Kidney (tissue), 14 donors: Measurements from ENCODE around the gene PLG. TPM values are rescaled to one million over a fixed set of nuclear protein-coding genes. Genes with fewer than 3 reads are reported as not detected.

Experiments
- DNase-seq, 5 donors: peaks; one replicate each; pipeline ENCODE4 v3.0.0-alpha.2; 2013 to 2020
- FAIRE-seq: peaks from 2 replicates; lab custom pipeline; 2012; peaks lifted over from hg19 to GRCh38; lab: Jason Lieb, UNC
- H3K27ac ChIP-seq, 2 donors: one replicate each; pipeline ENCODE4 v1.7.0; 2013; ENCODE audit warnings: low read depth in 2 of 2, low read length in 2 of 2, inconsistent platforms in 1 of 2
- H3K27me3 ChIP-seq: one replicate; pipeline ENCODE4 v1.7.1; 2013; ENCODE audit warnings: low read length, inconsistent platforms; ENCODE audit not compliant: control insufficient read depth, insufficient read depth
- H3K36me3 ChIP-seq, 3 donors: one replicate each; pipeline versions ENCODE4 v1.7.0 to v1.7.1; 2013; ENCODE audit warnings: low read length in 3 of 3, control low read depth in 1 of 3, inconsistent platforms in 1 of 3; ENCODE audit not compliant: insufficient read depth in 3 of 3, control insufficient read depth in 2 of 3
- H3K4me1 ChIP-seq, 3 donors: one replicate each; pipeline versions ENCODE4 v1.7.0 to v1.7.1; 2013; ENCODE audit warnings: low read length in 3 of 3, inconsistent platforms in 1 of 3, low read depth in 1 of 3; ENCODE audit not compliant: control insufficient read depth in 2 of 3, insufficient read depth in 2 of 3
- H3K4me3 ChIP-seq, 3 donors: one replicate each; pipeline versions ENCODE4 v1.7.0 to v1.8.1; 2013; ENCODE audit warnings: low read length in 3 of 3, control low read depth in 1 of 3, inconsistent platforms in 1 of 3
- H3K9ac ChIP-seq, 3 donors: one replicate each; pipeline versions ENCODE4 v1.7.0 to v1.7.1; 2013; ENCODE audit warnings: low read length in 3 of 3, control low read depth in 1 of 3, inconsistent platforms in 1 of 3
- H3K9me3 ChIP-seq, 3 donors: one replicate each; pipeline versions ENCODE4 v1.7.0 to v1.7.1; 2013; ENCODE audit warnings: low read length in 3 of 3, control low read depth in 1 of 3, inconsistent platforms in 1 of 3; ENCODE audit not compliant: control insufficient read depth in 2 of 3, insufficient read depth in 1 of 3
- CTCF ChIP-seq: IDR thresholded peaks from 3 replicates; pipeline ENCODE4 v1.5.1; 2012; ENCODE audit warnings: mild to moderate bottlenecking, moderate library complexity, borderline replicate concordance; ENCODE audit not compliant: insufficient read depth; ENCODE audit errors: extremely low read depth
- intact Hi-C: fragments of 100-400 bp; cut with DNase I; formaldehyde crosslinking; loops from one replicate; pipeline ENCODE4 v1.11.1; 2022
- polyA plus RNA-seq: library from polyadenylated mRNA; stranded (reverse); fragments of 350-450 nt; fragmentation: Illumina TruSeq; extraction: RNeasy Lipid Tissue Mini Kit (QIAGEN cat#74804); gene quantifications from one replicate; pipeline ENCODE4 v1.2.3, GENCODE V29; 2014; ENCODE audit warnings: low read depth, low replicate concordance; ENCODE audit not compliant: insufficient read depth
- total RNA-seq: library from RNA; stranded (reverse); fragmentation: NEBNext Ultra II Directional; extraction: Animal tissue kit (Norgen Biotek cat#: 25700); gene quantifications from one replicate; pipeline ENCODE4 v1.2.1, GENCODE V29; 2021
- donor health status: control.
- donor health status: control.
- donor health status: control.
- donor health status: control.
- donor health status: control.
- donor health status: DM: yes; HTN: yes; CAD: no.
- donor health status: Normal renal cell carcinoma (clear cell type).

PLG gene
- total and polyA plus RNA-seq, 2 donors from 2014 or later, result 2.4 to 211 TPM

GRCh38 chr6:160791459-160791858, 89.4 kb downstream of the PLG start:
- no peaks in the 10 kb centered on the region for H3K4me1 ChIP-seq
- H3K4me3 ChIP-seq, result no peak overlapping the region
- no peaks in the 10 kb centered on the region for H3K9me3 ChIP-seq
- DNase-seq, result no peak
- no peak for TF ChIP-seq CTCF
- H3K27ac ChIP-seq, result no peak overlapping the region
- no peak overlapping the region for H3K9ac ChIP-seq
- no peaks in the 10 kb centered on the region for H3K36me3 ChIP-seq
- H3K27me3 ChIP-seq, result no peaks in the 10 kb centered on the region
- intact Hi-C loops, result no loop called here
- no peak for FAIRE-seq

GRCh38 chr6:160791981-160792418, 90.0 kb downstream of the PLG start:
- intact Hi-C loops, result no loop called here
- no peaks in the 10 kb centered on the region for H3K27me3 ChIP-seq
- no peak for DNase-seq
- no peak for FAIRE-seq
- H3K9ac ChIP-seq, result no peak overlapping the region
- no peaks in the 10 kb centered on the region for H3K4me1 ChIP-seq
- H3K27ac ChIP-seq, result no peak overlapping the region
- H3K4me3 ChIP-seq, result no peak overlapping the region
- no peaks in the 10 kb centered on the region for H3K36me3 ChIP-seq
- H3K9me3 ChIP-seq, result no peaks in the 10 kb centered on the region
- TF ChIP-seq CTCF, result no peak

GRCh38 chr6:160792708-160793107, 90.7 kb downstream of the PLG start:
- no peak for TF ChIP-seq CTCF
- FAIRE-seq, result no peak
- no peak overlapping the region for H3K27ac ChIP-seq

GRCh38 chr6:160793652-160794051, 91.6 kb downstream of the PLG start:
- H3K4me1 ChIP-seq, result no peaks in the 10 kb centered on the region
- H3K4me3 ChIP-seq, result no peak overlapping the region
- H3K27me3 ChIP-seq, result no peaks in the 10 kb centered on the region
- intact Hi-C loops, result no loop called here
- no peak overlapping the region for H3K9ac ChIP-seq
- peaks cover 0 to 5% (median under 1%) of the 10 kb centered on the region in 3 donors for H3K9me3 ChIP-seq
- no peak for DNase-seq
- no peak overlapping the region for H3K27ac ChIP-seq
- no peaks in the 10 kb centered on the region for H3K36me3 ChIP-seq
- FAIRE-seq, result no peak
- no peak for TF ChIP-seq CTCF

More at GRCh38 chr6:160792708-160793107, 90.7 kb downstream of the PLG start:
- peaks cover 0 to 1% (median 0%) of the 10 kb centered on the region in 3 donors for H3K9me3 ChIP-seq
- DNase-seq, result peak in 2 of 5 donors; percentile 9 to 36
- no peak overlapping the region for H3K9ac ChIP-seq
- H3K4me3 ChIP-seq, result no peak overlapping the region
- intact Hi-C loops, result no loop called here
- H3K27me3 ChIP-seq, result no peaks in the 10 kb centered on the region
- H3K36me3 ChIP-seq, result no peaks in the 10 kb centered on the region
- H3K4me1 ChIP-seq, result no peaks in the 10 kb centered on the region
